Measurements from ENCODE around the gene FDX2. TPM values are rescaled to one million over a fixed set of nuclear protein-coding genes. Genes with fewer than 3 reads are reported as not detected.
A peak's percentile ranks its signal among the peaks of the same experiment; 100 is the strongest.

The FDX2 gene
- total and polyA plus RNA-seq, 2 donors (not counting 1 experiment from before 2014, with no cell fraction given), result 14.0 to 21.0 TPM

DNA sequence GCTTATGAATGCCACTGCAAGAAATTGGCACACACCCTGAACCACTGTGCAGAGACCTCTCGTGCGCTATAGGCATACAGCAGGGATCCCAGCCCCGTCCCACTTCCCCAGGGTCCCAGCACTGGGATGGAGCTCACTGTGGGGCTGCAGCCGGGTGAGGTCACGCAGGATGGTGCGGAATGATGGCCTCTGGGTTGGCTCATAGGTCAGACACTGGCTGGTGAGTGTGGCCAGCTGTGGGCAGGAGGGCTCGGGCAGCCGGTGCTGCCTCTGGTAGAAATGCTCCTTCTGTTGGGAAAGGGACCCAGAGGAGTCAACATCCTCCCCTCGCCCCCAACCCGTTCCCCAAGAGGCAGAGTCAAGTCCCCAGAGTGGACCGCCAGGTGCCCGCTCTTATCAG is 40.6 kb upstream of the FDX2 start:
- no peak overlapping the region for H3K4me3 ChIP-seq (replicated peaks in 1 of 4; ENCODE audit: control extremely low read depth in 1 of 4, insufficient read depth in 1 of 4, low read depth in 3 of 4, low read length in 4 of 4)
- H3K4me1 ChIP-seq (ENCODE audit: control insufficient read depth, extremely low read depth, insufficient read depth, low read length), result no peaks in the 10 kb centered on the region
- no peak overlapping the region for H3K9ac ChIP-seq (ENCODE audit: insufficient read depth, low read length)
- DNase-seq (ENCODE audit: low read depth in 2 of 2), result no peak
- TF ChIP-seq, protein P1, sequence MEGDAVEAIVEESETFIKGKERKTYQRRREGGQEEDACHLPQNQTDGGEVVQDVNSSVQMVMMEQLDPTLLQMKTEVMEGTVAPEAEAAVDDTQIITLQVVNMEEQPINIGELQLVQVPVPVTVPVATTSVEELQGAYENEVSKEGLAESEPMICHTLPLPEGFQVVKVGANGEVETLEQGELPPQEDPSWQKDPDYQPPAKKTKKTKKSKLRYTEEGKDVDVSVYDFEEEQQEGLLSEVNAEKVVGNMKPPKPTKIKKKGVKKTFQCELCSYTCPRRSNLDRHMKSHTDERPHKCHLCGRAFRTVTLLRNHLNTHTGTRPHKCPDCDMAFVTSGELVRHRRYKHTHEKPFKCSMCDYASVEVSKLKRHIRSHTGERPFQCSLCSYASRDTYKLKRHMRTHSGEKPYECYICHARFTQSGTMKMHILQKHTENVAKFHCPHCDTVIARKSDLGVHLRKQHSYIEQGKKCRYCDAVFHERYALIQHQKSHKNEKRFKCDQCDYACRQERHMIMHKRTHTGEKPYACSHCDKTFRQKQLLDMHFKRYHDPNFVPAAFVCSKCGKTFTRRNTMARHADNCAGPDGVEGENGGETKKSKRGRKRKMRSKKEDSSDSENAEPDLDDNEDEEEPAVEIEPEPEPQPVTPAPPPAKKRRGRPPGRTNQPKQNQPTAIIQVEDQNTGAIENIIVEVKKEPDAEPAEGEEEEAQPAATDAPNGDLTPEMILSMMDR (conservative IDR thresholded peaks at IDR 0.05 in 1 of 2, IDR thresholded peaks at IDR 0.05 in 1 of 2; ENCODE audit: low read depth in 1 of 2, low read length in 2 of 2), result no peak
- no peak for TF ChIP-seq EZH2 (IDR thresholded peaks at IDR 0.05; ENCODE audit: low read length, missing control alignments)
- H4K20me1 ChIP-seq (ENCODE audit: control insufficient read depth, extremely low read depth, insufficient read depth, low read length), result no peaks in the 10 kb centered on the region
- no peaks in the 10 kb centered on the region for H3K79me2 ChIP-seq (ENCODE audit: control insufficient read depth, insufficient read depth, low read length)
- H3K9me3 ChIP-seq (ENCODE audit: control insufficient read depth, insufficient read depth, low read depth, low read length), result no peaks in the 10 kb centered on the region
- no peak overlapping the region for H3K27ac ChIP-seq (ENCODE audit: insufficient read depth, low read length)
- H3K27me3 ChIP-seq (ENCODE audit: control insufficient read depth, insufficient read depth, low read length), result no peaks in the 10 kb centered on the region
- H2AFZ ChIP-seq (ENCODE audit: low read length), result no peak overlapping the region
- H3K36me3 ChIP-seq (ENCODE audit: control insufficient read depth, insufficient read depth, low read length), result peaks cover 23% of the 10 kb centered on the region
- H3K4me2 ChIP-seq (ENCODE audit: extremely low read depth, insufficient read depth, low read length), result no peak overlapping the region

DNA sequence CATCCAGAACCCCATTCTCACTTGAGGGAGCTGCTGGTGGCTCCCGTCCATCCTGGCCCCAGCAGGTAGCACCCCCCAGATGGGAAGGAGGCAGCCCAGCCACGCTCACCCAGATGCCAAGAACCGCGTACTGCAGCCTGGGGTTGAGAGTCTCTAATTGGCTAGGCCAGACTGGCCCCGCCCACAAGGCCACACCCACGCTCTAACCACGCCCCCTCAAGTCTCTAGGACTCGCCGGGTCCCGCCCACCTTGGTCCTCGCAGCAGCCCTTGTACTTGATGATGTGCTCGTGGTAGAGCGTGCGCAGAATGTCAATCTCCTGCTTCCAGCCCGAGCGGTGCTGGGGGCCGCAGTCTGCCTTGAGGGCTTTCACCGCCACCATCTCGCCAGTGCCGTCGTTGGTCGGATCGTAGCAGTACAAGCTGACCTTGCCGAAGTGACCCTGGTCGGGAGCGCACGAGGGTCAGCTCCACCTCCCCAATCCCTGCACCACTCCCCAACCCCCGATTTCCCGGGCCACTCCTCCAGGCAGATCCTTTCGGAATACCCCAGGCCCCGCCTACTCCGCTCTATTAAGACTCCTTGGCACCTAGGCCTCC is 38.1 kb upstream of the FDX2 start:
- Histone ChIP-seq H3K4me1 (ENCODE audit: control insufficient read depth, extremely low read depth, insufficient read depth, low read length) (no peaks in the 10 kb centered on the region), H3K79me2 (ENCODE audit: control insufficient read depth, insufficient read depth, low read length) (no peaks in the 10 kb centered on the region), H3K9me3 (ENCODE audit: control insufficient read depth, insufficient read depth, low read depth, low read length) (no peaks in the 10 kb centered on the region), H3K36me3 (ENCODE audit: control insufficient read depth, insufficient read depth, low read length) (peaks cover 17% of the 10 kb centered on the region), H3K9ac (ENCODE audit: insufficient read depth, low read length) (no peak overlapping the region), H3K4me2 (ENCODE audit: extremely low read depth, insufficient read depth, low read length) (no peak overlapping the region), H3K27ac (ENCODE audit: insufficient read depth, low read length) (no peak overlapping the region), H3K27me3 (ENCODE audit: control insufficient read depth, insufficient read depth, low read length) (no peaks in the 10 kb centered on the region), H2AFZ (ENCODE audit: low read length) (no peak overlapping the region), H3K4me3 (replicated peaks in 1 of 4; ENCODE audit: control extremely low read depth in 1 of 4, insufficient read depth in 1 of 4, low read depth in 3 of 4, low read length in 4 of 4) (no peak overlapping the region), H4K20me1 (ENCODE audit: control insufficient read depth, extremely low read depth, insufficient read depth, low read length) (no peaks in the 10 kb centered on the region)
- peak; percentile 19 to 26 for DNase-seq (ENCODE audit: low read depth in 2 of 2)
- TF ChIP-seq, protein P1 (conservative IDR thresholded peaks at IDR 0.05 in 1 of 2, IDR thresholded peaks at IDR 0.05 in 1 of 2; ENCODE audit: low read depth in 1 of 2, low read length in 2 of 2), result no peak
- no peak for TF ChIP-seq EZH2 (IDR thresholded peaks at IDR 0.05; ENCODE audit: low read length, missing control alignments)

DNA sequence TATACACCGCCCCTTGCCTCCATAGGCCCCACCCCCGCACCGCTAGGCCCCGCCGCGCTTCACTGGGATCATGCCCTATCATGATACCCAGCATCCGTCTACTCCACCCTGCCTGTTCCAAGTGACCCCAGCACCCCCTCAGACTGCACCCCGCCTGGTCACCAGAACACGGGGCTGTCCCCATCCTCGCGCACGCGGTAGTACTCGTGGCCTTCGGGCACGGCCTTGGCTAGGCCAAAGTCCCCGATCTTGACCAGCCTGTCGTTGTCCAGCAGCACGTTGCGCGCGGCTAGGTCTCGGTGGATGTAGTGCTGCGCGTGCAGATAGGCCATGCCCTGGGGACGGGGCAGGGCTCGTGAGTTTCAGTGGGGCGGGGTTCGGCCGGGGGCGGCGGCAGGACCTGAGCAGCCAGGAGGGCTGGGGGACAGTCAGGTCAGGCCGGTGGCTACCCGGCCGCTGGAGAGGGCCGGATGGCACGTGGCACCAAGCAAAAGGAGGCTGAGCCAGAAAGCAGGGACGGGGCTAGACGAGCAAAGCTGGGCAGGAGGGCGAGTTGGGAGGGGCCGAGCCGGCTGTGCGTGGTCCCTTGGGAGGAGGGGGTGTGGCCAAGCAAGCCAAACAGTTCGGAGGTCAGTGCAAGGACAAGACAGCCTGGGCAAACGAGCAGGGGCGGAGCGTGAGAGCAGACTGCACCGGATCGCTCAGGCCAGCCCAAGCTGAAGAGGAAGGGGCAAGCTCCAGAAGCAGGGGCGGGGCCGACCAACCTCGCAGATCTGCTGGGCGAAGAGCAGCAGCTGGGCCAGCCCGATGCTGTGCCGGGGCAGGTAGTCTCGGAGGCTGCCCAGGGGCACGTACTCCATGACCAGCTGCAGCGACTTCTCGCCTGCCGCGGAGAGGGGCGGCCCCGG is 37.2 kb upstream of the FDX2 start:
- Histone ChIP-seq H3K9me3 (ENCODE audit: control insufficient read depth, insufficient read depth, low read depth, low read length) (no peaks in the 10 kb centered on the region), H3K79me2 (ENCODE audit: control insufficient read depth, insufficient read depth, low read length) (no peaks in the 10 kb centered on the region), H3K27me3 (ENCODE audit: control insufficient read depth, insufficient read depth, low read length) (no peaks in the 10 kb centered on the region), H3K4me1 (ENCODE audit: control insufficient read depth, extremely low read depth, insufficient read depth, low read length) (no peaks in the 10 kb centered on the region), H3K9ac (ENCODE audit: insufficient read depth, low read length) (no peak overlapping the region), H3K4me3 (replicated peaks in 1 of 4; ENCODE audit: control extremely low read depth in 1 of 4, insufficient read depth in 1 of 4, low read depth in 3 of 4, low read length in 4 of 4) (no peak overlapping the region), H2AFZ (ENCODE audit: low read length) (no peak overlapping the region), H3K27ac (ENCODE audit: insufficient read depth, low read length) (no peak overlapping the region), H3K36me3 (ENCODE audit: control insufficient read depth, insufficient read depth, low read length) (peaks cover 16% of the 10 kb centered on the region), H4K20me1 (ENCODE audit: control insufficient read depth, extremely low read depth, insufficient read depth, low read length) (no peaks in the 10 kb centered on the region), H3K4me2 (ENCODE audit: extremely low read depth, insufficient read depth, low read length) (no peak overlapping the region)
- peak in 1 of 2 donors; percentile 49 for DNase-seq (ENCODE audit: low read depth in 2 of 2)
- TF ChIP-seq, protein P1 (conservative IDR thresholded peaks at IDR 0.05 in 1 of 2, IDR thresholded peaks at IDR 0.05 in 1 of 2; ENCODE audit: low read depth in 1 of 2, low read length in 2 of 2), result no peak
- TF ChIP-seq EZH2 (IDR thresholded peaks at IDR 0.05; ENCODE audit: low read length, missing control alignments), result no peak
